ENCODE measurements around the gene CERK.

DNA sequence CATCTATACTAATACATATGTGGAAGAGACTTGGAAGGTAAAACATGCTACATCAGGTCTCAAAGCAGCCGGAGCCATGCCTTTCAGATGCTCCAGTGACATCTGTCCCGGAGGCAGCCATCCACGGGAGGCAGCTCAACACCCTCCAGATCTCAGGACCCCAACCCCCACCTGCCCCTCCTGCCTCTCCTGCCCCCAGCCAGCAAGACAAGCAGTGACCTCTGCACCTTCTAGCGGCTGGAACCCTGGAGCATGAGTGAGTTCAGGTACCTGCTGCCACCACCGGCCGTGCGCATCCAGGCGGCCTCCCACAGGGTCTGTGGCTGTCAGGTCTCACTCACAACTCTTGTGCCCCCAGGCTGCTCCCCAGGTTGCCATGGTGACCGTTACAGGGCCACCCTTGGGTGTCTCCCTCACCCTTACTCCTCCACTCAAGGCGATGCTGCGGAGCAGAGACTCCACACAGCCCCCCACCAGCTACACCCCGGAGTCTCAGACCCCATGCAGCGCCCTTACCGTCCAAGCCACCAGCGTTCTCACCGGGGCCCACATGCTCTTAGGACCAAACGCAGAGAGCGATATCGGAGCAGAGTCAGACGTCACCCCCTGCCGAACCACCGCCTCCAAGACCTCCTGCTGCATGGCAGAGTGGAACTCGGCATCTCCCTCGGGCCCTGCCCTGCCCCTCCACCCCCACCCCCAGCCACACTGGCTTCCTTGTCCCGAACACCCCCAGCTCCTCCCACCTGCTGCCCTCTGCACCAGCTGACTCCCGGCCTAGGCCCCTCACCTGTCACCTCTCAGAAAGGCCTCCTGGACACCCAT, 34.7 kb downstream of the CERK start:
- TF ChIP-seq POLR2AphosphoS5 (IDR thresholded peaks at IDR 0.05; ENCODE audit: low read depth, low read length), result no peak
- no peak for TF ChIP-seq TAF1 (IDR thresholded peaks at IDR 0.05; ENCODE audit: borderline replicate concordance, insufficient read depth, low read length)
- TF ChIP-seq, protein P1, sequence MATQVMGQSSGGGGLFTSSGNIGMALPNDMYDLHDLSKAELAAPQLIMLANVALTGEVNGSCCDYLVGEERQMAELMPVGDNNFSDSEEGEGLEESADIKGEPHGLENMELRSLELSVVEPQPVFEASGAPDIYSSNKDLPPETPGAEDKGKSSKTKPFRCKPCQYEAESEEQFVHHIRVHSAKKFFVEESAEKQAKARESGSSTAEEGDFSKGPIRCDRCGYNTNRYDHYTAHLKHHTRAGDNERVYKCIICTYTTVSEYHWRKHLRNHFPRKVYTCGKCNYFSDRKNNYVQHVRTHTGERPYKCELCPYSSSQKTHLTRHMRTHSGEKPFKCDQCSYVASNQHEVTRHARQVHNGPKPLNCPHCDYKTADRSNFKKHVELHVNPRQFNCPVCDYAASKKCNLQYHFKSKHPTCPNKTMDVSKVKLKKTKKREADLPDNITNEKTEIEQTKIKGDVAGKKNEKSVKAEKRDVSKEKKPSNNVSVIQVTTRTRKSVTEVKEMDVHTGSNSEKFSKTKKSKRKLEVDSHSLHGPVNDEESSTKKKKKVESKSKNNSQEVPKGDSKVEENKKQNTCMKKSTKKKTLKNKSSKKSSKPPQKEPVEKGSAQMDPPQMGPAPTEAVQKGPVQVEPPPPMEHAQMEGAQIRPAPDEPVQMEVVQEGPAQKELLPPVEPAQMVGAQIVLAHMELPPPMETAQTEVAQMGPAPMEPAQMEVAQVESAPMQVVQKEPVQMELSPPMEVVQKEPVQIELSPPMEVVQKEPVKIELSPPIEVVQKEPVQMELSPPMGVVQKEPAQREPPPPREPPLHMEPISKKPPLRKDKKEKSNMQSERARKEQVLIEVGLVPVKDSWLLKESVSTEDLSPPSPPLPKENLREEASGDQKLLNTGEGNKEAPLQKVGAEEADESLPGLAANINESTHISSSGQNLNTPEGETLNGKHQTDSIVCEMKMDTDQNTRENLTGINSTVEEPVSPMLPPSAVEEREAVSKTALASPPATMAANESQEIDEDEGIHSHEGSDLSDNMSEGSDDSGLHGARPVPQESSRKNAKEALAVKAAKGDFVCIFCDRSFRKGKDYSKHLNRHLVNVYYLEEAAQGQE (IDR thresholded peaks at IDR 0.05; ENCODE audit: insufficient read depth in 1 of 2, low read depth in 2 of 2, low read length in 2 of 2), result no peak

Data from PFSK-1 (cell line).